ENCODE results near the gene TOM1L1. TPM values are rescaled to one million over a fixed set of nuclear protein-coding genes. Genes with fewer than 3 reads are reported as not detected.

The TOM1L1 gene
- total and polyA plus RNA-seq, 2 donors from 2014 or later, result 57.7 to 85.7 TPM

DNA sequence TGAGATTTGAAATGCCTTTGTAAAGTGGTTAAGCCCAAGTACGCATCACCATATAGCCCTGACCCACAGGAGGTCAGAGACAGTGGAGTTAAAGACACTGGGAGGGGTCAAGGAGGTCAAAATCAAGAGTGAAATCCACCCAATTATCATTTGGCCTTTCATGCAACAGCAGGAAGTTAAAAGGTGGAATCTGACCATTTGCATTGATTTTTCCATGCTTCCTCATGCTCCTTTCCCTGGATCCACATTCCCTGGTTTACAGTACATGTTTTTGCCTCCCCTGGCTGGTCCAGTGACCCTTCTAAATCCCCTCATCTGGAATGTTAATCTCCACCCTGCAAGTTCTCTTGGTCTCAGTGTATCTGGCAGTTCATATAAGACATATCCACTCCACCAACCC is 36.6 kb upstream of the TOM1L1 start:
- FAIRE-seq, result no peak
- no peaks in the 10 kb centered on the region for H3K36me3 ChIP-seq (ENCODE audit: control insufficient read depth in 2 of 3, insufficient read depth in 3 of 3, low read length in 3 of 3)

DNA sequence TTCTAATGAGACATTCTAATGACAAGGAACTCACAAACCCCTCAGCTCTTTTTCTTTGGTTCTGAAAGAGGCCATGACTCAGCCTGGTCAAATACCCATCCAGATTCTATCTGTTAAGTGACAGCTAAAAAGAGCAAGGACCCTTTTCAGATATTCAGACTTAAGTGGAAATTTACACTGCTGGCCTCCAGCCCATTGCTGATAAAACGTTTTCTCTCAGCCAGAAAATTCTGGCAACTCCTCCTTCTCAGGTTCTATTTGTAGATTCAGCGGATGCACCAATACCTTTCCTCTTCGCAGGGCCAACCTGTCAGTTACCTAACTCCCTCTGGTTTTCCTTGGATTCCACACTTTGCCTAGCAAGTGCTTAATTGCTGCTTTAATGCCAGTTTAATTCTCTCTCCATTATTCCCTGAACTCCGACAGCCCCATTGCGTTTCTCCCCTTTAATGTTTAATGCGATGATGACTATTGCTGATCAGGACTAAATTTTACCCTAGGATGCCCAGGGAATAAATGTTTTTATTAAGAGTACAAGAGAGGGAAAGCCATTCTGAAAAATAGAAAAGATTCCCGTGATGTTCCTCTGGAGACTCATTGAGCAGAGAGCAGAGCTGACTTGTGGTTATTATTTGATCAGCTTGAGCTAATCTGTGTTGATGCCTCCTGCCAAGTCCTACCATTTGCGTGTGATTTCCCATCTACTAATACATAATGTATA is 35.9 kb upstream of the TOM1L1 start:
- Histone ChIP-seq H3K9me3 (ENCODE audit: control insufficient read depth in 2 of 3, insufficient read depth in 1 of 3, low read length in 3 of 3) (peaks cover 0 to 2% (median 0%) of the 10 kb centered on the region in 3 donors), H3K4me3 (ENCODE audit: low read length in 3 of 3) (no peak overlapping the region), H3K9ac (ENCODE audit: low read length in 3 of 3) (no peak overlapping the region), H3K36me3 (ENCODE audit: control insufficient read depth in 2 of 3, insufficient read depth in 3 of 3, low read length in 3 of 3) (no peaks in the 10 kb centered on the region), H3K27me3 (ENCODE audit: control insufficient read depth, insufficient read depth, low read length) (no peaks in the 10 kb centered on the region), H3K27ac (ENCODE audit: low read depth in 2 of 2, low read length in 2 of 2) (no peak overlapping the region), H3K4me1 (ENCODE audit: control insufficient read depth in 2 of 3, insufficient read depth in 2 of 3, low read depth in 1 of 3, low read length in 3 of 3) (no peaks in the 10 kb centered on the region)
- intact Hi-C loops (cut with DNase I), result no loop called here
- TF ChIP-seq, protein P1, sequence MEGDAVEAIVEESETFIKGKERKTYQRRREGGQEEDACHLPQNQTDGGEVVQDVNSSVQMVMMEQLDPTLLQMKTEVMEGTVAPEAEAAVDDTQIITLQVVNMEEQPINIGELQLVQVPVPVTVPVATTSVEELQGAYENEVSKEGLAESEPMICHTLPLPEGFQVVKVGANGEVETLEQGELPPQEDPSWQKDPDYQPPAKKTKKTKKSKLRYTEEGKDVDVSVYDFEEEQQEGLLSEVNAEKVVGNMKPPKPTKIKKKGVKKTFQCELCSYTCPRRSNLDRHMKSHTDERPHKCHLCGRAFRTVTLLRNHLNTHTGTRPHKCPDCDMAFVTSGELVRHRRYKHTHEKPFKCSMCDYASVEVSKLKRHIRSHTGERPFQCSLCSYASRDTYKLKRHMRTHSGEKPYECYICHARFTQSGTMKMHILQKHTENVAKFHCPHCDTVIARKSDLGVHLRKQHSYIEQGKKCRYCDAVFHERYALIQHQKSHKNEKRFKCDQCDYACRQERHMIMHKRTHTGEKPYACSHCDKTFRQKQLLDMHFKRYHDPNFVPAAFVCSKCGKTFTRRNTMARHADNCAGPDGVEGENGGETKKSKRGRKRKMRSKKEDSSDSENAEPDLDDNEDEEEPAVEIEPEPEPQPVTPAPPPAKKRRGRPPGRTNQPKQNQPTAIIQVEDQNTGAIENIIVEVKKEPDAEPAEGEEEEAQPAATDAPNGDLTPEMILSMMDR (IDR thresholded peaks at IDR 0.05; ENCODE audit: borderline replicate concordance, extremely low read depth, insufficient read depth), result no peak
- FAIRE-seq (no peak), DNase-seq (no peak)

More for the DNA sequence above, 36.6 kb upstream of the TOM1L1 start:
- no peak overlapping the region for H3K27ac ChIP-seq (ENCODE audit: low read depth in 2 of 2, low read length in 2 of 2)
- no peak for DNase-seq
- H3K9ac ChIP-seq (ENCODE audit: low read length in 3 of 3), result no peak overlapping the region
- H3K4me3 ChIP-seq (ENCODE audit: low read length in 3 of 3), result no peak overlapping the region
- no peaks in the 10 kb centered on the region for H3K4me1 ChIP-seq (ENCODE audit: control insufficient read depth in 2 of 3, insufficient read depth in 2 of 3, low read depth in 1 of 3, low read length in 3 of 3)
- intact Hi-C loops (cut with DNase I), result no loop called here
- H3K9me3 ChIP-seq (ENCODE audit: control insufficient read depth in 2 of 3, insufficient read depth in 1 of 3, low read length in 3 of 3), result peaks cover 0 to 2% (median 0%) of the 10 kb centered on the region in 3 donors
- TF ChIP-seq, protein P1 (IDR thresholded peaks at IDR 0.05; ENCODE audit: borderline replicate concordance, extremely low read depth, insufficient read depth), result no peak
- H3K27me3 ChIP-seq (ENCODE audit: control insufficient read depth, insufficient read depth, low read length), result no peaks in the 10 kb centered on the region

DNA sequence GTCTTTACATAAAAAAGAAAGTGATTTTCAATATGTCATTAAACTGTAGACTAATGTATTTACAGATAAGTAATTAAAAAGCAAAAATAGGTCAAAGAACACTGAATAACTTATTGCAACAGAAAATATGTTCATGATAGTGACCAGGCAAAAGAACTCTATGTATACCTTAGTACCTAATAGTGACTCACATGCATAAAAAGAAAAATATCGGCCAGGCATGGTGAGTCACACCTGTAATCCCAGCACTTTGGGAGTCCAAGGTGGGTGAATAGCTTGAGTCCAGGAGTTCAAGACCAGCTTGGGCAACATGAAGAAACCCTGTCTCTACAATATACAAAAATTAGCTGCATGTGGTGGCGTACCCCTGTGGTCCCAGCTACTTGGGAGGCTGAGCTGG is 33.0 kb upstream of the TOM1L1 start:
- intact Hi-C loops (cut with DNase I), result no loop called here
- no peaks in the 10 kb centered on the region for H3K9me3 ChIP-seq (ENCODE audit: control insufficient read depth in 2 of 3, insufficient read depth in 1 of 3, low read length in 3 of 3)
- DNase-seq, result no peak
- no peak overlapping the region for H3K9ac ChIP-seq (ENCODE audit: low read length in 3 of 3)
- H3K36me3 ChIP-seq (ENCODE audit: control insufficient read depth in 2 of 3, insufficient read depth in 3 of 3, low read length in 3 of 3), result no peaks in the 10 kb centered on the region
- TF ChIP-seq, protein P1 (IDR thresholded peaks at IDR 0.05; ENCODE audit: borderline replicate concordance, extremely low read depth, insufficient read depth), result no peak
- H3K27me3 ChIP-seq (ENCODE audit: control insufficient read depth, insufficient read depth, low read length), result no peaks in the 10 kb centered on the region
- FAIRE-seq, result no peak
- H3K27ac ChIP-seq (ENCODE audit: low read depth in 2 of 2, low read length in 2 of 2), result no peak overlapping the region
- no peak overlapping the region for H3K4me3 ChIP-seq (ENCODE audit: low read length in 3 of 3)
- H3K4me1 ChIP-seq (ENCODE audit: control insufficient read depth in 2 of 3, insufficient read depth in 2 of 3, low read depth in 1 of 3, low read length in 3 of 3), result no peaks in the 10 kb centered on the region

All from kidney (tissue), 14 donors.